HepG2 (cell line): ENCODE results near the gene HHATL. TPM values are rescaled to one million over a fixed set of nuclear protein-coding genes. Genes with fewer than 3 reads are reported as not detected.

Source experiments
- ATAC-seq: fragments of 200-7000 bp; cut with Tn5 transposase; 3 replicates; pipeline ENCODE4 v1.9.1; 2020; ENCODE audit warnings: mild to moderate bottlenecking, moderate library complexity
- BruUV-seq: library from RNA; stranded (reverse); fragments of 400-500 nt; replicated peaks from 2 replicates; lab custom pipeline; 2021; lab: Mats Ljungman, UMichigan
- CTCF ChIA-PET: fragments of 300-600 bp; formaldehyde crosslinking; extraction: SDS; loops from one replicate; lab custom pipeline; 2021; ENCODE audit warnings: low total read pairs, inconsistent platforms, low intra/inter-chr PET ratio; lab: Yijun Ruan, JAX
- POLR2A ChIA-PET: fragments of 350-600 bp; sonication (Branson Sonifier 250); formaldehyde crosslinking; loops from one replicate; lab custom pipeline; 2020; ENCODE audit warnings: antibody characterized with exemption, inconsistent platforms; lab: Yijun Ruan, JAX
- DNase-seq: peaks from one replicate; pipeline ENCODE4 v3.0.0-alpha.2; 2015; ENCODE audit warnings: low spot score
- FAIRE-seq: peaks from 3 replicates; lab custom pipeline; 2011; peaks lifted over from hg19 to GRCh38; lab: Jason Lieb, UNC
- H2AFZ ChIP-seq: one replicate; pipeline ENCODE4 v1.6.1; 2011; ENCODE audit warnings: low read length, inconsistent platforms
- H3K27ac ChIP-seq: fragments of 300-600 bp; 3 replicates; pipeline ENCODE4 v1.8.0; 2011; ENCODE audit warnings: mixed run types, mild to moderate bottlenecking, mixed read lengths, low read length, inconsistent platforms; ENCODE audit not compliant: insufficient read depth; ENCODE audit errors: extremely low read length
- H3K27me3 ChIP-seq, 2 experiments: fragments of 200-600 bp in 1 of 2; 2 replicates in 1 of 2; 3 replicates in 1 of 2; pipeline versions ENCODE4 v1.6.0 to v1.8.0; 2011; ENCODE audit warnings: low read length in 2 of 2, mild to moderate bottlenecking in 2 of 2, moderate library complexity in 2 of 2, inconsistent platforms in 1 of 2; ENCODE audit not compliant: insufficient read depth in 2 of 2, control insufficient read depth in 1 of 2
- H3K36me3 ChIP-seq, 2 experiments: fragments of 200-600 bp in 1 of 2; replicated peaks in 1 of 2; 2 replicates in 1 of 2; 3 replicates in 1 of 2; pipeline versions ENCODE4 v1.5.1 to v1.8.0; 2011; ENCODE audit warnings: low read length in 2 of 2, inconsistent platforms in 1 of 2; ENCODE audit not compliant: insufficient read depth in 2 of 2, control insufficient read depth in 1 of 2
- H3K4me1 ChIP-seq: 2 replicates; pipeline ENCODE4 v1.5.1; 2012; ENCODE audit warnings: low read length, inconsistent platforms; ENCODE audit not compliant: insufficient read depth
- H3K4me2 ChIP-seq: 2 replicates; pipeline ENCODE4 v1.6.0; 2011; ENCODE audit warnings: low read depth, low read length, inconsistent platforms
- H3K4me3 ChIP-seq, 3 experiments: fragments of 200-600 bp in 1 of 3; sonication (generic), shearing (Covaris generic) in 1 of 3; replicated peaks in 1 of 3; 2 replicates each; pipeline ENCODE4 v1.5.1; 2011 to 2016; ENCODE audit warnings: low read length in 3 of 3, inconsistent platforms in 2 of 3, low read depth in 2 of 3, mild to moderate bottlenecking in 2 of 3, control low read depth in 1 of 3, mixed read lengths in 1 of 3; ENCODE audit not compliant: insufficient read depth in 1 of 3
- H3K79me2 ChIP-seq: one replicate; pipeline ENCODE4 v1.6.1; 2011; ENCODE audit warnings: low read length, inconsistent platforms; ENCODE audit not compliant: insufficient read depth
- H3K9ac ChIP-seq: 2 replicates; pipeline ENCODE4 v1.6.0; 2011; ENCODE audit warnings: mild to moderate bottlenecking, low read depth, low read length, inconsistent platforms; ENCODE audit not compliant: insufficient read depth
- H3K9me3 ChIP-seq: 2 replicates; pipeline ENCODE4 v1.5.1; 2012; ENCODE audit warnings: mild to moderate bottlenecking, low read length
- H4K20me1 ChIP-seq: 2 replicates; pipeline ENCODE4 v1.6.0; 2011; ENCODE audit warnings: inconsistent platforms, mild to moderate bottlenecking, low read length, moderate library complexity; ENCODE audit not compliant: insufficient read depth
- PHF5A ChIP-seq: IDR thresholded peaks from one replicate; pipeline ENCODE4 v1.6.1; 2018; ENCODE audit warnings: low read depth, missing genetic modification reagents; ENCODE audit not compliant: unreplicated experiment
- SATB2 ChIP-seq: sonication (generic); formaldehyde crosslinking; IDR thresholded peaks from 2 replicates; pipeline ENCODE4 v1.5.0; 2020; ENCODE audit warnings: missing genetic modification reagents
- SSRP1 ChIP-seq: IDR thresholded peaks from 2 replicates; pipeline ENCODE4 v1.6.1; 2016; ENCODE audit warnings: control low read depth
- ZIK1 ChIP-seq: sonication (generic); formaldehyde crosslinking; IDR thresholded peaks from 2 replicates; pipeline ENCODE4 v1.5.0; 2020; ENCODE audit warnings: mild to moderate bottlenecking, low read depth, missing genetic modification reagents, borderline replicate concordance
- ZNF574 ChIP-seq: sonication (generic); formaldehyde crosslinking; IDR thresholded peaks from 2 replicates; pipeline ENCODE4 v1.4.0; 2020; ENCODE audit warnings: missing genetic modification reagents
- WGBS: methylation state at CpG from one replicate; pipeline ENCODE4 v1.1.6; 2017; ENCODE audit warnings: low lambda C conversion rate; 5-methylcytosine and 5-hydroxymethylcytosine counted together
- in situ Hi-C: cut with HindIII; loops from 2 replicates; pipeline ENCODE4 v1.10.0; 2017; ENCODE audit warnings: low pct_unique_long_range_greater_than_20kb; ENCODE audit not compliant: extremely low pct_ligation_motif_present
- intact Hi-C: fragments of 100-400 bp; cut with micrococcal nuclease; formaldehyde crosslinking; loops from one replicate; pipeline ENCODE4 v1.10.0; 2022; ENCODE audit not compliant: unreplicated experiment
- polyA plus RNA-seq, 8 experiments: library from polyadenylated mRNA; depleted of rRNA in 3 of 8; stranded (reverse) in 7 of 8; unstranded in 1 of 8; fragments of >200 nt; fragmentation: Illumina TruSeq in 4 of 8; extraction: Trizol in 4 of 8; gene quantifications; 2 replicates each; pipeline versions ENCODE4 v1.2.1 to v1.2.3, GENCODE V29; 2011 to 2016; ENCODE audit warnings: low read depth in 4 of 8, missing spikeins in 1 of 8, mixed read lengths in 1 of 8; ENCODE audit not compliant: insufficient read depth in 1 of 8
- total RNA-seq, 5 experiments: library from RNA; depleted of rRNA; stranded (reverse); fragments of >200 nt; fragmentation: Illumina TruSeq; extraction: Trizol; gene quantifications; 2 replicates each; pipeline ENCODE4 v1.2.3, GENCODE V29; 2016; ENCODE audit warnings: low read depth in 1 of 5
- TF ChIP-seq, protein P1 (sequence below): sonication (generic); formaldehyde crosslinking; IDR thresholded peaks from 2 replicates; pipeline ENCODE4 v1.5.0; 2020; ENCODE audit warnings: missing genetic modification reagents, mild to moderate bottlenecking, borderline replicate concordance
- TF ChIP-seq, protein P2 (sequence below): sonication (generic); formaldehyde crosslinking; IDR thresholded peaks from one replicate; pipeline ENCODE4 v1.5.1; 2020; ENCODE audit warnings: mild to moderate bottlenecking, missing genetic modification reagents; ENCODE audit errors: not compliant biosample characterization
- TF ChIP-seq, protein P3 (sequence below): sonication (generic); formaldehyde crosslinking; IDR thresholded peaks from 2 replicates; pipeline ENCODE4 v1.4.0; 2020; ENCODE audit warnings: missing genetic modification reagents

HHATL gene
- total and polyA plus RNA-seq, 2 of the 13 experiments (the other 11 are each of a cell fraction or from before 2014, with no cell fraction given) = 0.26 TPM; not detected in 1

- FAIRE-seq = no peak
- 20% methylated on average over 1 of the region's 1 CpG for WGBS
- intact Hi-C loops = no loop called here
Observed at GRCh38 chr3:42680271-42680670, 22.3 kb downstream of the HHATL start.

More at GRCh38 chr3:42680271-42680670, 22.3 kb downstream of the HHATL start:
- no peak for TF ChIP-seq ZIK1 (CRISPR knock-in tag)
- TF ChIP-seq, protein P1, sequence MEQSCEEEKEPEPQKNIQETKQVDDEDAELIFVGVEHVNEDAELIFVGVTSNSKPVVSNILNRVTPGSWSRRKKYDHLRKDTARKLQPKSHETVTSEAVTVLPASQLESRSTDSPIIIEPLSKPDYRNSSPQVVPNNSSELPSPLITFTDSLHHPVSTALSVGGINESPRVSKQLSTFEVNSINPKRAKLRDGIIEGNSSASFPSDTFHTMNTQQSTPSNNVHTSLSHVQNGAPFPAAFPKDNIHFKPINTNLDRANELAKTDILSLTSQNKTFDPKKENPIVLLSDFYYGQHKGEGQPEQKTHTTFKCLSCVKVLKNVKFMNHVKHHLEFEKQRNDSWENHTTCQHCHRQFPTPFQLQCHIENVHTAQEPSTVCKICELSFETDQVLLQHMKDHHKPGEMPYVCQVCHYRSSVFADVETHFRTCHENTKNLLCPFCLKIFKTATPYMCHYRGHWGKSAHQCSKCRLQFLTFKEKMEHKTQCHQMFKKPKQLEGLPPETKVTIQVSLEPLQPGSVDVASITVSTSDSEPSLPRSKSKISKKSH (CRISPR knock-in tag) = no peak
- TF ChIP-seq, protein P2, sequence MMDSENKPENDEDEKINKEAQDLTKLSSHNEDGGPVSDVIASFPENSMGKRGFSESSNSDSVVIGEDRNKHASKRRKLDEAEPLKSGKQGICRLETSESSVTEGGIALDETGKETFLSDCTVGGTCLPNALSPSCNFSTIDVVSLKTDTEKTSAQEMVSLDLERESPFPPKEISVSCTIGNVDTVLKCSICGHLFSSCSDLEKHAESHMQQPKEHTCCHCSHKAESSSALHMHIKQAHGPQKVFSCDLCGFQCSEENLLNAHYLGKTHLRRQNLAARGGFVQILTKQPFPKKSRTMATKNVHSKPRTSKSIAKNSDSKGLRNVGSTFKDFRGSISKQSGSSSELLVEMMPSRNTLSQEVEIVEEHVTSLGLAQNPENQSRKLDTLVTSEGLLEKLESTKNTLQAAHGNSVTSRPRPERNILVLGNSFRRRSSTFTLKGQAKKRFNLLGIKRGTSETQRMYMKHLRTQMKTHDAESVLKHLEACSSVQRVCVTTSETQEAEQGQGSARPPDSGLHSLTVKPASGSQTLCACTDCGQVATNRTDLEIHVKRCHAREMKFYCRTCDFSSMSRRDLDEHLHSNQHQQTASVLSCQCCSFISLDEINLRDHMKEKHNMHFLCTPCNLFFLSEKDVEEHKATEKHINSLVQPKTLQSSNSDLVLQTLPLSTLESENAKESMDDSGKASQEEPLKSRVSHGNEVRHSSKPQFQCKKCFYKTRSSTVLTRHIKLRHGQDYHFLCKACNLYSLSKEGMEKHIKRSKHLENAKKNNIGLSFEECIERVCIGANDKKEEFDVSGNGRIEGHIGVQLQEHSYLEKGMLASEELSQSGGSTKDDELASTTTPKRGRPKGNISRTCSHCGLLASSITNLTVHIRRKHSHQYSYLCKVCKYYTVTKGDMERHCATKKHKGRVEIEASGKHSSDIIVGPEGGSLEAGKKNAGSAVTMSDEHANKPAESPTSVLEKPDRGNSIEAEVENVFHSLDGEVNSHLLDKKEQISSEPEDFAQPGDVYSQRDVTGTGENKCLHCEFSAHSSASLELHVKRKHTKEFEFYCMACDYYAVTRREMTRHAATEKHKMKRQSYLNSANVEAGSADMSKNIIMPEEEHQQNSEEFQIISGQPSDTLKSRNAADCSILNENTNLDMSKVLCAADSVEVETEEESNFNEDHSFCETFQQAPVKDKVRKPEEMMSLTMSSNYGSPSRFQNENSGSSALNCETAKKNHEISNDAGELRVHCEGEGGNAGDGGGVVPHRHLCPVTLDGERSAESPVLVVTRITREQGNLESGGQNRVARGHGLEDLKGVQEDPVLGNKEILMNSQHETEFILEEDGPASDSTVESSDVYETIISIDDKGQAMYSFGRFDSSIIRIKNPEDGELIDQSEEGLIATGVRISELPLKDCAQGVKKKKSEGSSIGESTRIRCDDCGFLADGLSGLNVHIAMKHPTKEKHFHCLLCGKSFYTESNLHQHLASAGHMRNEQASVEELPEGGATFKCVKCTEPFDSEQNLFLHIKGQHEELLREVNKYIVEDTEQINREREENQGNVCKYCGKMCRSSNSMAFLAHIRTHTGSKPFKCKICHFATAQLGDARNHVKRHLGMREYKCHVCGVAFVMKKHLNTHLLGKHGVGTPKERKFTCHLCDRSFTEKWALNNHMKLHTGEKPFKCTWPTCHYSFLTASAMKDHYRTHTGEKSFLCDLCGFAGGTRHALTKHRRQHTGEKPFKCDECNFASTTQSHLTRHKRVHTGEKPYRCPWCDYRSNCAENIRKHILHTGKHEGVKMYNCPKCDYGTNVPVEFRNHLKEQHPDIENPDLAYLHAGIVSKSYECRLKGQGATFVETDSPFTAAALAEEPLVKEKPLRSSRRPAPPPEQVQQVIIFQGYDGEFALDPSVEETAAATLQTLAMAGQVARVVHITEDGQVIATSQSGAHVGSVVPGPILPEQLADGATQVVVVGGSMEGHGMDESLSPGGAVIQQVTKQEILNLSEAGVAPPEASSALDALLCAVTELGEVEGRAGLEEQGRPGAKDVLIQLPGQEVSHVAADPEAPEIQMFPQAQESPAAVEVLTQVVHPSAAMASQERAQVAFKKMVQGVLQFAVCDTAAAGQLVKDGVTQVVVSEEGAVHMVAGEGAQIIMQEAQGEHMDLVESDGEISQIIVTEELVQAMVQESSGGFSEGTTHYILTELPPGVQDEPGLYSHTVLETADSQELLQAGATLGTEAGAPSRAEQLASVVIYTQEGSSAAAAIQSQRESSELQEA (CRISPR knock-in tag) = no peak
- TF ChIP-seq SATB2 (CRISPR knock-in tag) = no peak
- no peak for TF ChIP-seq SSRP1
- TF ChIP-seq, protein P3, sequence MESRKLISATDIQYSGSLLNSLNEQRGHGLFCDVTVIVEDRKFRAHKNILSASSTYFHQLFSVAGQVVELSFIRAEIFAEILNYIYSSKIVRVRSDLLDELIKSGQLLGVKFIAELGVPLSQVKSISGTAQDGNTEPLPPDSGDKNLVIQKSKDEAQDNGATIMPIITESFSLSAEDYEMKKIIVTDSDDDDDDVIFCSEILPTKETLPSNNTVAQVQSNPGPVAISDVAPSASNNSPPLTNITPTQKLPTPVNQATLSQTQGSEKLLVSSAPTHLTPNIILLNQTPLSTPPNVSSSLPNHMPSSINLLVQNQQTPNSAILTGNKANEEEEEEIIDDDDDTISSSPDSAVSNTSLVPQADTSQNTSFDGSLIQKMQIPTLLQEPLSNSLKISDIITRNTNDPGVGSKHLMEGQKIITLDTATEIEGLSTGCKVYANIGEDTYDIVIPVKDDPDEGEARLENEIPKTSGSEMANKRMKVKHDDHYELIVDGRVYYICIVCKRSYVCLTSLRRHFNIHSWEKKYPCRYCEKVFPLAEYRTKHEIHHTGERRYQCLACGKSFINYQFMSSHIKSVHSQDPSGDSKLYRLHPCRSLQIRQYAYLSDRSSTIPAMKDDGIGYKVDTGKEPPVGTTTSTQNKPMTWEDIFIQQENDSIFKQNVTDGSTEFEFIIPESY (CRISPR knock-in tag) = no peak
- no peak for TF ChIP-seq ZNF574 (CRISPR knock-in tag)
- TF ChIP-seq PHF5A (CRISPR knock-in tag) = no peak
- no TSS peak for BruUV-seq
- no peak overlapping the region for H3K9ac ChIP-seq
- H3K4me1 ChIP-seq = peaks cover 5% of the 10 kb centered on the region; the same call in 1 of the 2 replicates
- DNase-seq (no peak), ATAC-seq (no peak)
- no peak overlapping the region for H2AFZ ChIP-seq
- H3K36me3 ChIP-seq = no peaks in the 10 kb centered on the region
- peaks cover 1 to 29% of the 10 kb centered on the region in 2 experiments; a peak in 4 of 5 replicates for H3K27me3 ChIP-seq
- no peak overlapping the region for H3K27ac ChIP-seq
- POLR2A ChIA-PET = no interaction called here
- H3K9me3 ChIP-seq = no peaks in the 10 kb centered on the region
- no peaks in the 10 kb centered on the region for H4K20me1 ChIP-seq
- CTCF ChIA-PET = no interaction called here
- no peak overlapping the region for H3K4me2 ChIP-seq
- in situ Hi-C loops = no loop called here
- no peak overlapping the region for H3K4me3 ChIP-seq
- H3K79me2 ChIP-seq = no peaks in the 10 kb centered on the region
